Fibroblast of peridontal ligament (primary cell): Measurements from ENCODE around the gene KRT76.

Experiments
- DNase-seq: peaks from one replicate; pipeline ENCODE4 v3.0.0-alpha.2; 2010; ENCODE audit errors: extremely low read depth

The KRT76 gene

DNA sequence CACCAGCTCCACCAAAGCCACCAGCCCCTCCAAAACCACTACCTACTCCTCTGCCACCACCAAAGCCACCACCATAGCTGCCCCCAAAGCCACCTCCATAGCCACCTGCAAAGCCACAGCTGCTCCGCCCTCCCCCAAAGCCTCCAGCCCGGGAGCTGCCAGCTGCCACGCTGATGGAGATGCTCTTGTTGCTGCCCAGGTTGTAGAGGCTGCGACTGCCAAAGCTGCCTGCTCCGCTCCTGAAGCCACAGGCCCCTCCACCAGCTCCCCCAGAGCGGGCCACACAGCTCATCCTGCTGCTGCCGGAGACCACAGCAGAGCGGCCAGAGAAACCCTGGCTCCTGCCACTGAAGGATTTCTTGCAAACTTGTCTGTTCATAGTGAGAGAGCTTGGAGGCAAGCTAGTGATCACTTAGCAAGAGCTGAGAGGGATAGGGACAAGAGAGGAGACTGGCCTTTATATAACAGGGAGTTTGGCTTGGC is at the start of gene KRT76:
KRT76 (minus strand) TSS at position 433 of the 483 bp plus-strand sequence; CDS start at position 379, 54 bp downstream.
- DNase-seq: no peak

DNA sequence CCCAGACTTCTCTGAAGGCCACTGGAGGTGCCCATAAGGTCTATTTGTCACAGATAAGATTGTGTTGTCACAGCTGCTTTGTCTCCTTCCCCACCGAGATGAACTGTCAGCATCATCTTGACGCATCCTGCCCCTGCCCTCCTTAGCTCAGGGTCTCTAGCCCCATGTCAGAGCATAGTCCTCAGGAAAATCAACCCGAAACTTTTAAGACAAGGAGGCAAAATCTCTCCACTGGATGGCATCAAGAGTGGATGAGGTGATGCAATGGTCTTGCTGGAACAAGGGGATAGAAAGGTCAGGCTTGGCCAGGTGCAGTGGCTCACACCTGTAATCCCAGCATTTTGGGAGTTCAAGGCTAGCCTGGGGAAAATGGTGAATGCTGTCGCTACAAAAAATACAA is 48.8 kb upstream of the KRT76 start:
- DNase-seq: no peak

DNA sequence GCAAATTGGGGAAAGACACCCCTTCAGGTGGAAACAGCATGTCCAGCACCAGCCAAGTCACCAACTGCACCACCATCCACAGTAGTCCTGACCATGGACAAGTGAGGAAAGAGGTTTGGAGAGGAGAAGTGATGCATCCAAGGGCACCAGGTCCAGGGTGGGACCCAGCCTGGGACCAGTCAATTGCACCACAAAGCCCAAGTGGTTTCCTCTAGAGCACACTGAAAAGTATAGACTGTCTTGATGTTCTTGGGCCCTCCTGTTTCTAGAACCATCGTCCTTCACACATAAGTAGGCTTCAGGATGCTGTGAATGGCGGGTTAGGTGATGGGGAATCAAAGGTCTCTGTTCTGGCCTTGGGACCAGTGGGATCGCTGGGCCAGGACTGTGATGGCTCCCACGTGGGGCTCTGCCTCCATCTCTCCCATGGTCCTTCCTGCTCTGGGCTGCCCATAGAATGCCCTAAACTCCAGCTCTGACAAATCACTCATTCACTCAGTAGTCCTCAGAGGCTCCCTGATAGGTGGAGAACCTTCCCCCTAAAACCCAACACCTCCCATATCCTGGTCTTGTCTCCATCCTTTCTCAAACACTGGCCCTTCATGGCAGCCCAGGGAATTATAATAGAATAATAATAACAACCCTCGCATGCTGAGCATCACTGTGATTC is 47.7 kb upstream of the KRT76 start:
- no peak for DNase-seq

DNA sequence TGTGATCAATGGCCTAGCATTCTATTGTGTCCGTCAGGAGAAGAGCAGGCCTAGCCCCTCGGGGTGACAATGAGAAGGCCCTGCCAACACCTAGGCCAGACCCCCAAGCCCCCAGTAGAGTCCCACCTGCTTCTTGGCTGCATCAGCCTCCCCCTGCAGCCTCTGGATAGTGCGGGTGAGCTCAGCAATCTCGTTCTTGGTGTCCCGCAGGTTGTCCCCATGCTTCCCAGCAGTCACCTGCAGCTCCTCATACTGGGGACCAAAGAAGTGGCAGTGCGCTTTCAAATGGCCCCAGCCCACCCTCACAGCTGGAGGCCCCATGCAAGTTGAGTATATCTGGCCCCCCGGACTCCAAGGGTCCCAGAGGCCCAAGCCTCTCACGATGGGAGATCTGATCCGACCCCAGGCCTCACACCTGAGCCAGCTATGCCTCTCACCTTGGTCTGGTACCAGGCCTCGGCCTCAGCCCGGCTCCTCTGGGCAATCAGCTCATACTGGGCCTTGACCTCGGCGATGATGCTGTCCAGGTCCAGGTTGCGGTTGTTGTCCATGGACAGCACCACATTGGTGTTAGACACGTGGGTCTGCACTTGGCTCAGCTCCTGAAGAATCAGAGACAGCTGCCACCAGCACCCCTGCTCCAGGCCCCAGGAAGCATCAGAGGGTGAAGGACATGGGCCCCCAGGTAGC is 46.8 kb upstream of the KRT76 start:
- no peak for DNase-seq

DNA sequence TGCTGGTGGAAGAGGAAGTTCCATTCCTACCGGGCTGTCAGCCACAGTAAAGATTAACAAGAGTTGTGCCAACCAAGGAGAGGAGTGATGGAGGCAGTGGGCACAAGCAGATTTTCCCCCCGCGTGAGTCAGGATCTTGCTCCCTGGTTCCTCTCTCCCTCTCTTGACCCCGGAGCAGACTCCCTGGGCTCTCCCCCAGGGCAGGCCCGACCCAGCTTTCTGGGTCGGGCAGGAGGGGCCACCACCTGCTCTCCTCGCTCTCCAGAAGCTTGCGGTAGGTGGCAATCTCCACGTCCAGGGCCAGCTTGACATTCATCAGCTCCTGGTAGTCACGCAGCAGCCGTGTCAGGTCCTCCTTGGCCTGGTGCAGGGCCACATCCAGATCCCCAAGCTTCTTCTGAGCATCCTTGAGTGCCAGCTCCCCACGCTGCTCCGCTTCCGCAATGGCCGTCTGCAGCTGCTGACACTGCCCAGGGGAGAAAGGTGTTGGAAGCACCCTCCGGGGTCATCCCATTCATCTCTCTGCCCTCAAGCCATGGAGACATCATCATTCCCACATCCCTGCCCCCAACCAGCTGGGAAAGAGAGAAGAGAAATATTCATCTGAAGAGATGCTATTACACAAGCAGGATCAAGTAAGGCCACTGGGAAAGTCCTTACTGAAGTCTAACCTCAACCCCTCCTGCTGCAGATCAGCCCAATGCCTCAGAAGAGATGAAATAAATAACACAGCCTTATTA is 45.8 kb upstream of the KRT76 start:
- DNase-seq: no peak

DNA sequence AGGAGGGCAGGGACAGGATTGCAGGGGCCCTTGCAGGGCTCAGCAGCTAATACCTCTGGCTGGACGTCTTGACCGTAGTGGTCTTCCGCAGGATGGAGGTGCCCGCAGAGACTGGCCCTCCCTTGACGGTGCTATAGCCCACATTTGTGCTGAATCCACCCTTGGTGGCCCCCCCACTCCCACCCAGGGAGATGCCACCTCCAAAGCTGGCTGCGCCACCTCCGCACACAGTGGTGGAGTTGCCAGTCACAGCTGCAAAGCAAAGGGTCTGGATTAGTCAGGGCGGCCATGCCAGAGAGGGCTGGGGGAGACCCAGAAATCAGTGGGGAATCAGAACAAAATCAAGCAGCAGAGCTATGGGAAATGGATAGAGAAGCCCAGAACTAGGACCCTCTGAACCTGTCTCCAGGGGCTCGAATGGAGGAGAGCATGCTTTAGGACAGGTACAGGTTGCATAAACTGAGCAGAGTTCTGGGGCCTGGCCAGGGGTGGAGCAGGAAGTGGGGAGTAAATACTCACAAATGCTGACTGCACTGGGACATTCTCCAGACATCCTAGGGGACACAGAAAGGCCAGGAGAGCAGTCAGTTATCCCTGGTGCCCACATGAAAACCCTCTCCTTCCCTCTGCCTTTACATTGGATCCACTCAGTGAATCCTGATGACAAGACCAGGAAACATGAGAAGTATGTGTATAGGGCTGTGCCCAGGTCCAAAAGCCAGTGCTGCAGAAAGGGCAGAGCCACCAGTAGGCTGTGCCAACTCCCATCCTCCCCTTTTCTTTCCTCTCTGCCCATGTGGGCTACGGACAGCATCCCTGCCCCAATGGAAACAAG is 44.9 kb upstream of the KRT76 start:
- no peak for DNase-seq

DNA sequence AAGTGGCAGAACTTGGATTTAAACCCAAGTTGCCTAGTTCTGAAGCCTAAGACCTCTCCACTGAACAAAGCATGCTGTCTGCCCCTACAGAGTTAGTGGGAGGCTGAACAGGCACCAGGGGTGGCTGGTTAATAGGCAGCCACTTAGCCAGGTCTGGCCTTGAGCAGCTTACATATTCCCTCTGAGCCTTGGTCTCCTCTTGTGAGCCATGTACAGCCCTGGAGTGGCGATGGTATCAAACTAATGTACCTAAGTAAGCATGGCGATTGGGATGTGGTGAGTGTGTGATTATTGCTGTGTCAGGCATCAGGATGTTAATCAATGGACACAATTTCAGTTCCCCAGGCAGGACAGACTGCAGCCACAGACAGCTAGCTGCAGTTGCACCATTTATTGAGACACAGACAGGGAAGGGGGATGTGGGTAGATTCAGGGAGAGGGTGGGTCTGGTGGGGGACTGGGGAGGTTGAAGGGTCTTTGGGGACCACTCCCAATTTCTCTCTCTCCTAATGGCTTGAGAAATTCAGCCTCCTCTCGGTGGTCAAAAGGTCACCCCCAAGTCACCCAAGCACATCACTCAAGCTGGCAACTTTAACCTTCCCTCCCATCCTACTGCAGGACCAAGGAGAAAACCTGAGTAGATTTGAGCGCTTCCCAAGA is 44.1 kb upstream of the KRT76 start:
- no peak for DNase-seq

DNA sequence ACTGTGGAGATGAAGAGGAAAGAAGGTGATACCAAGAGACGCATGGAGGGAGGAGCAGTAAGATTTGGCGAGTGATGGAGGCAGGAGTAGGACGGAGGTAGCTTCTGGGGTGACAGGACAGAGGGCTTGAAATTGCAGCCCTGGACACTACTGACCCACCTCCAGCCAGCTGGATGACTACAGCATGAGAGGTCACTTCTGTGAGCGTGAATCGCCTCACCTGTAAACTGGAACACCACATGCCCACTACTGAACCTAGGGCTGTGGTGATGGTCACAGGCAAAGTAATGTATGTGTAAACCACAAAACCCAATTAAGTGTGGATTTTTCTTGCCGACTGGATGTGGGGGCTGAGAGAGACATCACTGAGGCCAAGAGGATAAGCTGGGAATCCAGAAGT is 43.4 kb upstream of the KRT76 start:
- no peak for DNase-seq

DNA sequence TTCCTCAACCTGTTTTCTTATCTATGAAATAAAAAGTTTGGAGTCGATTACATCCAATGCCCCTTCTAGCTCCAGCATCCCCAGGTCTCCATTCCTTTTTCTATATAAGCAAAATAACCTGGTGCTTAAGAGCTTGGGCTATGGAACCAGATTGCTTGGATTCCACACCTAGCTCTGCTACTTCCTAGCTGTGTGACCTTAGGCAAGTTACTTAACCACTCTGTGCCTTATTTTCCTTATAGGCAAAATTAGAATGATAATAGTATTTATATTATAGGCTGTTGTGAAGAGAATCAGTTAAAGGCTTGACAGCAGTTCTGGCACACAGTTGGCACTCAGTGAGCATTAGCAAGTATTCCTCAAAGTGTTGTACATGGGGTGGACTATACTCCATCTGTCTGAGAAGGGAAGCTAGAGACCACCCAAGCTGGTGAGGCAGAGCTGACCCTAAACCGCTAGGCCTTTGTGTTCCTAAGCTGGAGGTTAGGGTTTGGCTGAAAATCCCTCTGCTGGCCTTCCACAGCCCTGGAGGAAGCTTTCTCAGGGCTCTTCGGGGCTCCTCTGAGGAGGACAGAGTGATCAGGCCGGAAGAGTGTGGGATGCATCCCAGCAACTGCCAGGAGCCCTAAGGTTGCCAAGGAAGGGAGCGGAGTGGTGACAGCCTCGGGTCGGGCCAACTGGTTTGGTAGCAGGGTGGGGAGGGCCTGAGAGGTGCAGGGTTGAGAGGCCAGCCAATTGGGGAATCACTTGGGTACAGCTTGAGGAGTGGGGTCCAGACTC is 42.8 kb upstream of the KRT76 start:
- no peak for DNase-seq

DNA sequence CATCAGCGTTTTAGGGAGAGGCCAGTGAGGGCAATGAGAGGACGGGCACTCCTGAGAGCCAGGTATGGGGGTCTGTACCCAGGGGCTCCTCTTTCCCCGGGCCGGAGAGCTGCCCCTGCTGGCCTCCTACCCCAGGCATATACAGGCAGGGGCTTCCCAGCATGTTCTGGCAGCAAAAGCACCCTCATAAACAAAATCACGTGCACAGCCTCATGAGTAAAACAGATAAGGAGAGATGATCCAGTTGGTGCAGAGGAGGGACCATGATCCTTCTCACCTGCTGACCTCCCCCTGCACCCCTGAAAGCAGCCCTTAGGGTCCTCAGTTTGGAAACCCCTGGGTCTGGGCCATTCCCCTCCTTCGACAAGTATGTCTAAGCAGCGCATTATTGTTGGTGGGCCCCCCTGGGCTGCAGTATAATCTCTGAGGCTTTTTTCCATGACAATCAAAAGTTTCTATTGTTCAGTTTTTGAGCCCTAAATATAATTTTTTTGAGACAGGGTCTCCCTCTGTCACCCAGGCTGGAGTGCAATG is 41.8 kb upstream of the KRT76 start:
- DNase-seq: no peak

DNA sequence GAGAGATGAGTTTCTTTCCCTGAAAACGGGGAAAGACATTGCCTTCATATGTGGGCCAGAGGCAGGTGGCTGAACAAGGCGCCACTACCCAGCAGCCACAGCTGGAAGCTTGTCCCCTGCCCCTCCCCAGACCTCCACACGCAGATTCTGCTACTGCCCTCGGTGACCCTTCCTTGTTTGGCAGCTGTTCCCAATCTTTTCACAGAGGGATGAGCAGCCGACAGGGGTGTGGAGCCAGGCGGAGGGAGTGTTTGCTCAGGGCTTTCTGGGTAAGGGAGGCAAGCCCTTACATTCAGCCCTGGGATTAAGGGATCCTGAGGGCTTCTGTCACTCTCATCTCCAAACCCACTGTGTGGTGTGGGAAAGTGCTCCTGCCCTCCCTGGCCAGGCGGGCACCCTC is 41.2 kb upstream of the KRT76 start:
- DNase-seq: no peak

DNA sequence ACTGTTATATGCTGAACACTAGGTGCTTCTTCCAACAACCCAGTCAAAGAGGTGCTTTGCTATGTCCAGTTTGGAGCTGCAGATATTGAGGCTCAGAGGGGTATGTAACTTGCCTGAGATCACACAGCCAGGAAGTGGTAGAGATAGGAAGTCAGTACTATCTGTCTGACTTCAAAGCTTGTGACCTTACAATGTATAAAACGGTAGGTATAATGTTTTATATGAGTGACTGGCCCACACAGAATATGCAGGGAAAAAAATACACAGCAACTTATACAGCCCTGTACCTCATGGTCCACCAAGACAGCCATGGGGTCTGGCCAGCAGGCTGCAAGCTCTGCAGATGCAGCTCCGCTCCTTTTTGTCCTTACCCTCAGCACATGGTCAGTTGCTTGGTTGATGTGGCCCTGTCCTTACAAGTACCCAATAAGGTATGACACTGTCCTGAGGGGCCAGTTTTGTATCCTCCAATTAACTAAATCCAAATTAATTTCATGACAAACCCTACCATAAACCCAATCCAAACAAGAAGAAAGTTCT is 40.6 kb upstream of the KRT76 start:
- DNase-seq: no peak

DNA sequence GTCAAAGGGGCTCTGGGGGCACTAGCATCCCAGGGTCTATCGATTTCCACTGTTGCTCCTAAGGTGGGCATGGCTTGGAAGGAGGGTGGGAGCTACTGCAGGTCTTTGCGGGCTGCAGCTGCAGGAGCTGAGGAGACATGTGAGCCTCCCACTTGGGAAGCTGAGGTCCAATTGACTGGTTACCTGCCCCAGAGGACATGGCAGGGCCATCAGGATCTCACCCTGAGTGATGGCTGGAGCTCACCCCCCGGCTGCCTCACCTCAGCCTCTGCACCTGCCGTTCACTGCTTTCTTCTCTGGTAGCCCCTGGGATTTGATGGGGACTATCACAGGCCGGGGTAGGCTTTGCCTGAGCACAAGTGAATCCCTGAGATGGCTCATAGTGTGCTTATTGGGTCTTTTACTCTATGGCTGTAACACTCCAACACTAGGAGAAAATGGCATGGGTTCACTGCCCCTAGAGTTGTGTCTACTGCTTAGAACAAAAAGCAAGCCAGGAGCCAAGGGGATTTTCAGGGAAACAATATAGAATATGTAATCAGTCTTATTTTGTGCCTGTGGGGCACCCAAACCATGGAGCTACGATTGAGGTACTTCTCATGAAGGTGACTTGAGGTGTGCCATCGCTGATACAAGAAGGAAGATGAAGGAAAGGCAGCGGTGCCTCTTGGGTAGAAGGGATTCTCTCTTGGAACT is 40.0 kb upstream of the KRT76 start:
- DNase-seq: no peak

DNA sequence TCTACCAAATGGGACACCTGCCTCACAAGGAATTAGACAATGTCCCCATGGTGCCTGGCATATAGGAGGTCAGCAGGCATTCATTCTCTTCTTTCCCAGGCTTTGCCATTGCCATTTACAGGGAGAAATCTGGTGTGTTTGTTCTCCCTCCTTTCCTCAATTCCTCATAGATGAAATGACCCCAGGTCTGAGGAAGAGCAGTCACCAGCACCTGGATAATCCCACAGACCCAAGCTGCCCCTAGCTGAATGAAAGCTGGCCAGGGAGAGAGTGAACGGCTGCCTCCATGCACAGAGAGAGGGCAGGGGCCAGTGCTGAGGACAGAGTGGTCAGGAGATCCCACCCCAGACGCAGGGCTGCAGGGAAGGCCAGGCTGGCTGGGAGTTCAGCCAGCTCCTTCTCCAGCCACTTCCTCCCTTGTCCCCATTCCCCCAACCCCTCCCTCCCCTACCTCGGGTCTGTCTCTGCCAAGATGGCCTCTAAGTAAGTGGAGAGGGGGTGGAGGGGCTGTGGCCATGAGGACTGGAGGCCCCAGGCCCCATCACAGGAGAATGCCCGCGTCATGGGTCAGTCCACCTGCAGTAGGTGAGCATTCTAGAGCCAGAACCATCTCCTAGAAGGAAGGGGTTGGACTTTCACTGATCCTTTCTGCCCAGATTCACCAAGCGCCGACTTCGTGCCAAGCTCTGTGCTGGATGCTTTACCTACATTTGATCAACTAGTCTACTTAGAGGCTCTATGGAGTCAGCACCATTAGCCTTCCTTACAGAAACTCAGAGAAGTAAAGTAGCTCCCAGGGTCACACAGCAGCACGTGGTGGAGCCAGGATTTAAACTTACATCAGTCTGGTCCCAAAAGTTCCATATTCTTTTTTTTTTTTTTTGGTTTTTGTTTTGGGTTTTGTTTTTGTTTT is 38.8 kb upstream of the KRT76 start:
- no peak for DNase-seq

DNA sequence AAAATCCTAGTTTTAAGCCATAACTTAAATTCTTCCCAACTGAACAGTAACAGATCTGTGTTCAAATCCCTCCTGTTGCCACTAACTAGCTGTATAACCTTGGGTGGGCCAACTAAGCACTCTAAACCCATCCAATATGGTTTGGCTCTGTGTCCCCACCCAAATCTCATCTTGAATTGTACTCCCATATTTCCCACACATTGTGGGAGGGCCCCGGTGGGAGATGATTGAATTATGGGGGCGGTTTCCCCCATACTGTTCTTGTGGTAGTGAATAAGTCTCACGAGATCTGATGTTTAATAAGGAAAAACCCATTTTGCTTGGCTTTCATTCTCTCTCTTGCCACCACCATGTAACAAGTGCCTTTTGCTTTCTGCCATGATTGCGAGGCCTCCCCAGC is 38.0 kb upstream of the KRT76 start:
- DNase-seq: no peak

DNA sequence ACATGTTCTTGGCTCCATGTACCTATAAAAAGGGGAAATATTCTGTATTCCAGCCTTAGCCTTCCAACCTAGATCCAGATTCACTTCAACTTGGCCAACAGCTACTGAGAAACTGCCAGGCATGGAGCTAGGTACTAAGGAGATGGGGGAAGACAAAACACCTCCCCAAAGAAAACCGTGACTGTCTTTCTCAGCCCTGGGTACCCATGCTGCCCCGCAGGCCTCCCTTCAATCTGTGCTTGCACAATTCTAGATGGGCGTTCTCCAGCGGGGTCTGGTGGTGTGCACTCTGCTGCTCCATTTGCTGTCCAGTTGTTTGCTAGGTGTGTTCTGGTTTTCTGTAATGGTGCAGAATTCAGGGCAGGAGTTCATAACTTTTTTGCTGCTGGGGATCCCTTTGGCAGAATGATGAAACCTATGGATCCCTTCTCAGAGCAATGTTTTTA is 37.6 kb upstream of the KRT76 start:
- no peak for DNase-seq

DNA sequence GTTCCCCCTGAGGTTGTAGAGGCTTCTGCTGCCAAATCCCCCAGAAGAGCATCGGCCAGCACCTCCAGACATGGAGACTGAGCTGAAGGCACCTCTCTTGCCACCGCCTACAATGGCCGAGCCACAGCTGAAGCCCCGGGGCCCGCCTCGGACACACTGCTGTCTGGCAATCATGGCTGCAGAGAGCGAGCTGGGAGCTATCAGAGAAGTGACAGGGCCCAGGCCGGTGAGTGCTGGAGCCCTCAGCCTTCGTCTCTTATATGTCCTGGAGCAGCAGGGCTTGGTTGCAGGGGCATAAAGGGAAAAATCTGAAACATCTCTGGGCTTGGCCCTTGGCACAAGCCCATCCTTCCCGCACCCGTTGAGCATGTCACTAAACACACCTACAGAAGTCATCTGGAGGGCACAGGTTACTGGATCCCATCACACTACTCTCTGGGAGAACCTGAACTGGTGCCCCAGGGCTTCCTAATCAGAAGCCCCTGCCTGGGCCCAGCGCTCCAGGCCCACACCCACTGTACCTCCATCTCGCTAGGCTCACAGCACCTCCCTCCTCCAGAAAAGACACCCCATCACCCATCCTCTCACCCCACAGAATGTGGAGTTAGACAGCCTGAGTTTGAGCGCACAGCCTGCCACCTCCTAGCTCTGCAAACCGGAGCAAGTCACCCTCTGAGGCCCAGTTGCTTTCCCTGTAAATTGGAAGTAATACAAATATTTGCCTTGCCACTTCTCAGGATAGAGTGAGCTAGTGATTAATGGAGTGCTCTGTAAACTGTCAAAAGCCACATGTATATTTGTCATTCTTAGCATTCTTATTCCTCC is 37.0 kb upstream of the KRT76 start, which contains the start of gene KRT4:
KRT4 (minus strand) TSS at position 232 of the 825 bp plus-strand sequence; CDS start at position 174, 58 bp downstream.
- DNase-seq: no peak
